ENCODE measurements around the gene SLC41A1.

- TF ChIP-seq EZH2 (IDR thresholded peaks at IDR 0.05; ENCODE audit: borderline replicate concordance, low read depth, low read length, severe bottlenecking) (no peak), CTCF (IDR thresholded peaks at IDR 0.05; ENCODE audit: extremely low read depth in 1 of 2, insufficient read depth in 1 of 2, low read depth in 1 of 2, low read length in 2 of 2) (no peak), FOS (IDR thresholded peaks at IDR 0.05; ENCODE audit: borderline replicate concordance, insufficient read depth, low read length) (no peak)
These were observed 3.1 kb downstream of the SLC41A1 start for GRCh38 chr1:205809942-205810345.
